ENCODE data around the gene NKD2. TPM values are rescaled to one million over a fixed set of nuclear protein-coding genes. Genes with fewer than 3 reads are reported as not detected.

The NKD2 gene
- total RNA-seq, 1 experiment from 2014 or later, result 12.8 TPM

DNA sequence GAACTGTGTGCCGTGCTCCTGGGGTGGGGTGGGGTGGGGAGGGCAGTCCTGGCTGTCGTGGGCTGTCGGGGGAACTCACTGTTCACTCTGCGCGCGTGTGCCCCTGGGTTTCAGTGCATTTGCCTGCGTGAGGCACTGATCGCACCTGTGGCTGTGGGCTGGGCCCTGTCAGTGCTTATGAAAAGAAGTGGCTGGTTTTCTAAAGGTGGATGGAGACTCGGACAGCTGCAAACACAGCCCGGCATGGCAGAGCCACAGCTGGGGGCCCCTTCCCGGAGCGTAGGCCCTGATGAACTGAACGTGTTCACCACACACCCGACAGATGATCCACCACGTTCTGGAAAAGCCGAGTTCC lies 42.7 kb downstream of the NKD2 start:
- no peaks in the 10 kb centered on the region for H3K4me1 Mint-ChIP-seq
- H3K4me3 Mint-ChIP-seq, result no peak overlapping the region
- DNase-seq (ENCODE audit: low spot score), result no peak
- ChIA-PET CTCF (no interaction called here), POLR2A (no interaction called here)
- H3K9me3 Mint-ChIP-seq, result peaks cover 19% of the 10 kb centered on the region
- peaks cover 19% of the 10 kb centered on the region; the same call in 1 of the 2 replicates for H3K36me3 Mint-ChIP-seq
- H3K27me3 Mint-ChIP-seq (ENCODE audit: low read depth), result no peaks in the 10 kb centered on the region
- ATAC-seq, result no peak
- H3K27ac Mint-ChIP-seq, result no peak overlapping the region
- TF ChIP-seq CREB1 (CRISPR knock-in tag; IDR thresholded peaks at IDR 0.05) (no peak), ZNF232 (CRISPR knock-in tag; IDR thresholded peaks at IDR 0.05) (no peak), SP1 (CRISPR knock-in tag; conservative IDR thresholded peaks at IDR 0.05) (no peak), ZNF396 (CRISPR knock-in tag; IDR thresholded peaks at IDR 0.05; ENCODE audit: borderline replicate concordance) (no peak), RELA (CRISPR knock-in tag; IDR thresholded peaks at IDR 0.05; ENCODE audit: borderline replicate concordance) (no peak), FOXJ3 (CRISPR knock-in tag; IDR thresholded peaks at IDR 0.05; ENCODE audit: borderline replicate concordance) (no peak), ZNF121 (CRISPR knock-in tag; IDR thresholded peaks at IDR 0.05) (no peak), ZNF416 (CRISPR knock-in tag; IDR thresholded peaks at IDR 0.05) (no peak), TEAD1 (CRISPR knock-in tag; IDR thresholded peaks at IDR 0.05) (no peak), TEAD4 (CRISPR knock-in tag; IDR thresholded peaks at IDR 0.05) (no peak), FOXP1 (CRISPR knock-in tag; IDR thresholded peaks at IDR 0.05; ENCODE audit: borderline replicate concordance) (no peak), GRHL2 (CRISPR knock-in tag; IDR thresholded peaks at IDR 0.05; ENCODE audit: insufficient replicate concordance, severe bottlenecking) (no peak)
- TF ChIP-seq, protein P1, sequence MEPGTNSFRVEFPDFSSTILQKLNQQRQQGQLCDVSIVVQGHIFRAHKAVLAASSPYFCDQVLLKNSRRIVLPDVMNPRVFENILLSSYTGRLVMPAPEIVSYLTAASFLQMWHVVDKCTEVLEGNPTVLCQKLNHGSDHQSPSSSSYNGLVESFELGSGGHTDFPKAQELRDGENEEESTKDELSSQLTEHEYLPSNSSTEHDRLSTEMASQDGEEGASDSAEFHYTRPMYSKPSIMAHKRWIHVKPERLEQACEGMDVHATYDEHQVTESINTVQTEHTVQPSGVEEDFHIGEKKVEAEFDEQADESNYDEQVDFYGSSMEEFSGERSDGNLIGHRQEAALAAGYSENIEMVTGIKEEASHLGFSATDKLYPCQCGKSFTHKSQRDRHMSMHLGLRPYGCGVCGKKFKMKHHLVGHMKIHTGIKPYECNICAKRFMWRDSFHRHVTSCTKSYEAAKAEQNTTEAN (CRISPR knock-in tag; IDR thresholded peaks at IDR 0.05), result no peak
- TF ChIP-seq, protein P2, sequence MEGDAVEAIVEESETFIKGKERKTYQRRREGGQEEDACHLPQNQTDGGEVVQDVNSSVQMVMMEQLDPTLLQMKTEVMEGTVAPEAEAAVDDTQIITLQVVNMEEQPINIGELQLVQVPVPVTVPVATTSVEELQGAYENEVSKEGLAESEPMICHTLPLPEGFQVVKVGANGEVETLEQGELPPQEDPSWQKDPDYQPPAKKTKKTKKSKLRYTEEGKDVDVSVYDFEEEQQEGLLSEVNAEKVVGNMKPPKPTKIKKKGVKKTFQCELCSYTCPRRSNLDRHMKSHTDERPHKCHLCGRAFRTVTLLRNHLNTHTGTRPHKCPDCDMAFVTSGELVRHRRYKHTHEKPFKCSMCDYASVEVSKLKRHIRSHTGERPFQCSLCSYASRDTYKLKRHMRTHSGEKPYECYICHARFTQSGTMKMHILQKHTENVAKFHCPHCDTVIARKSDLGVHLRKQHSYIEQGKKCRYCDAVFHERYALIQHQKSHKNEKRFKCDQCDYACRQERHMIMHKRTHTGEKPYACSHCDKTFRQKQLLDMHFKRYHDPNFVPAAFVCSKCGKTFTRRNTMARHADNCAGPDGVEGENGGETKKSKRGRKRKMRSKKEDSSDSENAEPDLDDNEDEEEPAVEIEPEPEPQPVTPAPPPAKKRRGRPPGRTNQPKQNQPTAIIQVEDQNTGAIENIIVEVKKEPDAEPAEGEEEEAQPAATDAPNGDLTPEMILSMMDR (IDR thresholded peaks at IDR 0.05), result no peak
- TF ChIP-seq, protein P3, sequence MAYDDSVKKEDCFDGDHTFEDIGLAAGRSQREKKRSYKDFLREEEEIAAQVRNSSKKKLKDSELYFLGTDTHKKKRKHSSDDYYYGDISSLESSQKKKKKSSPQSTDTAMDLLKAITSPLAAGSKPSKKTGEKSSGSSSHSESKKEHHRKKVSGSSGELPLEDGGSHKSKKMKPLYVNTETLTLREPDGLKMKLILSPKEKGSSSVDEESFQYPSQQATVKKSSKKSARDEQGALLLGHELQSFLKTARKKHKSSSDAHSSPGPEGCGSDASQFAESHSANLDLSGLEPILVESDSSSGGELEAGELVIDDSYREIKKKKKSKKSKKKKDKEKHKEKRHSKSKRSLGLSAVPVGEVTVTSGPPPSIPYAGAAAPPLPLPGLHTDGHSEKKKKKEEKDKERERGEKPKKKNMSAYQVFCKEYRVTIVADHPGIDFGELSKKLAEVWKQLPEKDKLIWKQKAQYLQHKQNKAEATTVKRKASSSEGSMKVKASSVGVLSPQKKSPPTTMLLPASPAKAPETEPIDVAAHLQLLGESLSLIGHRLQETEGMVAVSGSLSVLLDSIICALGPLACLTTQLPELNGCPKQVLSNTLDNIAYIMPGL (CRISPR knock-in tag; IDR thresholded peaks at IDR 0.05), result no peak
- TF ChIP-seq, protein P4, sequence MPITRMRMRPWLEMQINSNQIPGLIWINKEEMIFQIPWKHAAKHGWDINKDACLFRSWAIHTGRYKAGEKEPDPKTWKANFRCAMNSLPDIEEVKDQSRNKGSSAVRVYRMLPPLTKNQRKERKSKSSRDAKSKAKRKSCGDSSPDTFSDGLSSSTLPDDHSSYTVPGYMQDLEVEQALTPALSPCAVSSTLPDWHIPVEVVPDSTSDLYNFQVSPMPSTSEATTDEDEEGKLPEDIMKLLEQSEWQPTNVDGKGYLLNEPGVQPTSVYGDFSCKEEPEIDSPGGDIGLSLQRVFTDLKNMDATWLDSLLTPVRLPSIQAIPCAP (CRISPR knock-in tag; IDR thresholded peaks at IDR 0.05), result no peak
- TF ChIP-seq, protein P5, sequence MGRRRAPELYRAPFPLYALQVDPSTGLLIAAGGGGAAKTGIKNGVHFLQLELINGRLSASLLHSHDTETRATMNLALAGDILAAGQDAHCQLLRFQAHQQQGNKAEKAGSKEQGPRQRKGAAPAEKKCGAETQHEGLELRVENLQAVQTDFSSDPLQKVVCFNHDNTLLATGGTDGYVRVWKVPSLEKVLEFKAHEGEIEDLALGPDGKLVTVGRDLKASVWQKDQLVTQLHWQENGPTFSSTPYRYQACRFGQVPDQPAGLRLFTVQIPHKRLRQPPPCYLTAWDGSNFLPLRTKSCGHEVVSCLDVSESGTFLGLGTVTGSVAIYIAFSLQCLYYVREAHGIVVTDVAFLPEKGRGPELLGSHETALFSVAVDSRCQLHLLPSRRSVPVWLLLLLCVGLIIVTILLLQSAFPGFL (CRISPR knock-in tag; IDR thresholded peaks at IDR 0.05; ENCODE audit: borderline replicate concordance), result no peak
- TF ChIP-seq, protein P6, sequence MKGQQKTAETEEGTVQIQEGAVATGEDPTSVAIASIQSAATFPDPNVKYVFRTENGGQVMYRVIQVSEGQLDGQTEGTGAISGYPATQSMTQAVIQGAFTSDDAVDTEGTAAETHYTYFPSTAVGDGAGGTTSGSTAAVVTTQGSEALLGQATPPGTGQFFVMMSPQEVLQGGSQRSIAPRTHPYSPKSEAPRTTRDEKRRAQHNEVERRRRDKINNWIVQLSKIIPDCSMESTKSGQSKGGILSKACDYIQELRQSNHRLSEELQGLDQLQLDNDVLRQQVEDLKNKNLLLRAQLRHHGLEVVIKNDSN (CRISPR knock-in tag; IDR thresholded peaks at IDR 0.05), result no peak
- TF ChIP-seq, protein P7, sequence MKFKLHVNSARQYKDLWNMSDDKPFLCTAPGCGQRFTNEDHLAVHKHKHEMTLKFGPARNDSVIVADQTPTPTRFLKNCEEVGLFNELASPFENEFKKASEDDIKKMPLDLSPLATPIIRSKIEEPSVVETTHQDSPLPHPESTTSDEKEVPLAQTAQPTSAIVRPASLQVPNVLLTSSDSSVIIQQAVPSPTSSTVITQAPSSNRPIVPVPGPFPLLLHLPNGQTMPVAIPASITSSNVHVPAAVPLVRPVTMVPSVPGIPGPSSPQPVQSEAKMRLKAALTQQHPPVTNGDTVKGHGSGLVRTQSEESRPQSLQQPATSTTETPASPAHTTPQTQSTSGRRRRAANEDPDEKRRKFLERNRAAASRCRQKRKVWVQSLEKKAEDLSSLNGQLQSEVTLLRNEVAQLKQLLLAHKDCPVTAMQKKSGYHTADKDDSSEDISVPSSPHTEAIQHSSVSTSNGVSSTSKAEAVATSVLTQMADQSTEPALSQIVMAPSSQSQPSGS (CRISPR knock-in tag; IDR thresholded peaks at IDR 0.05; ENCODE audit: borderline replicate concordance, low read depth), result no peak

All from WTC11 (cell line).